ENCODE results near the gene EFNA5. TPM values are rescaled to one million over a fixed set of nuclear protein-coding genes. Genes with fewer than 3 reads are reported as not detected.

The EFNA5 gene
- total and polyA plus RNA-seq, 2 of the 13 experiments (the other 11 are each of a cell fraction or from before 2014, with no cell fraction given): not detected

DNA sequence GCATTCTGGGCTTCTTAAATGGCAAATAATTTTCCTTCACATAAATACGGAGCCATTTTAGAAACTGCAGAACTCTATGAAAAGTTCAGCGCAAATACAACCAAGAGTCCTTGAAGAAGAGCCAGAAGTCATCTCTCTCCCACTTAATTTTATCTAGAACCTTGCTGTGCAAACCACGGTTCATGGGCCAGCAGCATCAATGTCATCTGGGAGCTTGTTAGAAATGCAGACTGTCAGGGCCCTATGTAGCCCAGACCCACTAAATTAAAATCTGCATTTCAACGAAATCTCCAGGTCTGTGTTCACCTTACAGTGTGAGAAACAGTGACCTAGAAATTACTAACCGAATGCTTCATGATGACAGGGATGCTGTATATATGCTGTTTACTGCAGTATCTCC lies 12.2 kb downstream of the EFNA5 start (continued):
- TF ChIP-seq ZNF558 (CRISPR knock-in tag; IDR thresholded peaks at IDR 0.05; ENCODE audit: borderline replicate concordance) (no peak), ZNF569 (CRISPR knock-in tag; IDR thresholded peaks at IDR 0.05; ENCODE audit: borderline replicate concordance) (no peak), ZNF468 (CRISPR knock-in tag; IDR thresholded peaks at IDR 0.05) (no peak)

DNA sequence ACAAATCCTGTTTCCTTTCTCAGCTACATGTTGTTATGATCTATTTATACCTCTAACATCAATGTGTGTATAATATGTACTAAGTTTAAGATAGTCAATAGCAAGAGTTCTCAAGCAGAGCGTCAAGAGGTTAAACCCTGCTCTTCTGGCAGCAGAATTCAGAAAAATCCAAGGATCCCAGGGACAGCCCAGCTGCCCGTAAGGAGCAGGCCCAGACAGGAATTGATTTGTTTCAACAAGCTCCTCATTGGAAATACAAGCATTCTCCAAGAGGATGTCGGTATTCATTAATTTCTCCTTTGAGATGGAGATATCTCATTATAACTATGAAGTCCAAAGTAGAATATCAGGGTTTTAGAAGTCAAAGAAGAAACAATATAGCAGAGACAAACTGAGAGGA lies 14.9 kb downstream of the EFNA5 start:
- Histone ChIP-seq H3K9ac (ENCODE audit: insufficient read depth, low read depth, low read length) (no peak overlapping the region), H3K4me2 (ENCODE audit: low read depth, low read length) (no peak overlapping the region), H2AFZ (ENCODE audit: low read length) (no peak overlapping the region), H3K36me3 (replicated peaks in 1 of 2; ENCODE audit: control insufficient read depth in 1 of 2, insufficient read depth in 2 of 2, low read length in 2 of 2) (no peaks in the 10 kb centered on the region), H4K20me1 (ENCODE audit: insufficient read depth, low read length) (no peaks in the 10 kb centered on the region), H3K79me2 (ENCODE audit: insufficient read depth, low read length) (no peaks in the 10 kb centered on the region), H3K4me3 (replicated peaks in 1 of 3; ENCODE audit: insufficient read depth in 1 of 3, low read depth in 2 of 3, low read length in 3 of 3) (no peak overlapping the region), H3K9me3 (ENCODE audit: low read length) (no peaks in the 10 kb centered on the region), H3K27ac (ENCODE audit: extremely low read length, insufficient read depth, low read length) (no peak overlapping the region), H3K4me1 (ENCODE audit: insufficient read depth, low read length) (no peaks in the 10 kb centered on the region), H3K27me3 (ENCODE audit: control insufficient read depth in 1 of 2, insufficient read depth in 2 of 2, low read length in 2 of 2) (no peaks in the 10 kb centered on the region)
- 6% methylated on average over 3 of the region's 3 CpGs for WGBS (ENCODE audit: low lambda C conversion rate)
- intact Hi-C loops (cut with micrococcal nuclease; ENCODE audit: unreplicated experiment): no loop called here
- ATAC-seq: no peak
- in situ Hi-C loops (cut with HindIII; ENCODE audit: extremely low pct_ligation_motif_present, low pct_unique_long_range_greater_than_20kb): no loop called here
- DNase-seq (ENCODE audit: low spot score): no peak
- no peak for FAIRE-seq
- POLR2A ChIA-PET: no interaction called here
- BruUV-seq (replicated peaks): no TSS peak
- TF ChIP-seq BRD4 (CRISPR knock-in tag; IDR thresholded peaks at IDR 0.05) (no peak), RBAK (CRISPR knock-in tag; IDR thresholded peaks at IDR 0.05) (no peak), ARID2 (CRISPR knock-in tag; IDR thresholded peaks at IDR 0.05; ENCODE audit: borderline replicate concordance) (no peak), ZNF414 (CRISPR knock-in tag; IDR thresholded peaks at IDR 0.05) (no peak), TEAD2 (CRISPR knock-in tag; IDR thresholded peaks at IDR 0.05) (no peak)
- CTCF ChIA-PET (ENCODE audit: low intra/inter-chr PET ratio, low total read pairs): no interaction called here

Data from HepG2 (cell line).